SKM-1 (cell line): ENCODE results near the gene ACAN.
"Not testable (repeated sequence)": the region's sequence is repeated elsewhere in the genome, so short reads cannot be mapped to it uniquely, and the experiment has no call there.

Experiments used
- DNase-seq: peaks from one replicate; lab custom pipeline; 2025; ENCODE audit not compliant: unreplicated experiment; lab: John Stamatoyannopoulos, UW

ACAN gene

GRCh38 chr15:88920186-88920891 lies 117.1 kb downstream of the ACAN start:
- no peak for DNase-seq

DNA sequence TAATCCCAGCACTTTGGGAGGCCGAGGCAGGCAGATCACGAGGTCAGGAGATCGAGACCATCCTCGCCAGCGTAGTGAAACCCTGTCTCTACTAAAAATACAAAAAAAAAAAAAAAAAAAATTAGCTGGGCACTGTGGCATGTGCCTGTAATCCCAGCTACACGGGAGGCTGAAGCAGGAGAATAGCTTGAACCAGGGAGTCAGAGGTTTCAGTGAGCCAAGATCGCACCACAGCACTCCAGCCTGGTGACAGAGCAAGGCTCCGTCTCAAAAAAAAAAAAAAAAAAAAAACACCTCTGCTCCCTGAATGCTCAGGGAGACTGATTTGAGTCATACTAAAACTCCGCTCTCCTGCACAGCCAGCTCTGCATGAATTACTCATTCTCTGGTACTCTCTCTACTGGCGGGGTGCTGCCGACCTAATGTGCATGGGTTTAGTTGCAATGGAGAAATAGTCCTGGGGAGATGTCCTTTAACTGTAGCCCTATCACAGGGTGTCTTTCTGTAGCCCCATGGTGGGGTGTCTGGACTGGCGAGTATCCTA lies 117.7 kb downstream of the ACAN start:
- DNase-seq: not testable (repeated sequence)
